NCI-H187 (cell line): ENCODE data around the gene HDAC9.
"Not testable (repeated sequence)": the region's sequence is repeated elsewhere in the genome, so short reads cannot be mapped to it uniquely, and the experiment has no call there.

Source experiments
- DNase-seq, 2 experiments: peaks; one replicate each; lab custom pipeline; 2025; lab: John Stamatoyannopoulos, UW

The HDAC9 gene

GRCh38 chr7:18727115-18727870 is 231.7 kb downstream of the HDAC9 start:
- no peak for DNase-seq

DNA sequence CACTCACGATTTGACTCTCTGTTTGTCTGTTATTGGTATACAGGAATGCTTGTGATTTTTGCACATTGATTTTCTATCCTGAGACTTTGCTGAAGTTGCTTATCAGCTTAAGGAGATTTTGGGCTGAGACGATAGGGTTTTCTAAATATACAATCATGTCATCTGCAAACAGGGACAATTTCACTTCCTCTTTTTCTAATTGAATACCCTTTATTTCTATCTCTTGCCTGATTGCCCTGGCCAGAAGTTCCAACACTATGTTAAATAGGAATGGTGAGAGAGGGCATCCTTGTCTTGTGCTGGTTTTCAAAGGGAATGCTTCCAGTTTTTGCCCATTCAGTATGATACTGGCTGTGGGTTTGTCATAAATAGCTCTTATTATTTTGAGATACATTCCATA is 240.5 kb downstream of the HDAC9 start:
- DNase-seq = not testable (repeated sequence)

GRCh38 chr7:18740579-18740988 is 245.0 kb downstream of the HDAC9 start:
- DNase-seq = no peak

DNA sequence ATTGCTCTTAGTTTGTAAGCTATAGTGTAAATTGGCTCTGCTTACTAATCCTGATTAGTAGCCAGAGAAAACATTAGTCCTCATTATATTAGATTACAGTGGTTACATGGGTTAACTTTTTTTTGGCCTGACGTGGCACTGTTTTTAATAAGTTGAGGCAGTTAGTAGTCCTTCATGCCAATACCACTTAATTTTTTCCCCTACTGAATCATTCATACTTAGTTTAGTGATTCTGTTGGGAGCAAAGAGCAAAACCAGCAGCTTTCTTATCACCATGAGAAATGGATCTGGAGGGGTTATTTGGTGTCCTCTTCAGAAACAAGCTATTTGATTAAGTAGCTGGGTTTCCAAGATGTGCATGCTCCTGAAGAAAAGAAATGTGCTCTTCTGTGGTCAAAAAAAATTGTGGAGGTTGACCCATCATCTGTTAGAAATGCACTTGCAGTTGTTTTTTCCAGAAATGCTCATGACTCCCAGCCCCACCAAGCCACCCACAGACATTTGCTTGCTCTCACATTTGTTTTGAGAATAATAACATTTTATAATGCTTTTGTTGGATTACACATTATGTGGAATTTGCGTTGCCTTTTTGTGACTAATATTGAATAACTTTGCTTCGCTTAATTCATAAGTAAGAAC is 258.5 kb downstream of the HDAC9 start:
- no peak for DNase-seq

DNA sequence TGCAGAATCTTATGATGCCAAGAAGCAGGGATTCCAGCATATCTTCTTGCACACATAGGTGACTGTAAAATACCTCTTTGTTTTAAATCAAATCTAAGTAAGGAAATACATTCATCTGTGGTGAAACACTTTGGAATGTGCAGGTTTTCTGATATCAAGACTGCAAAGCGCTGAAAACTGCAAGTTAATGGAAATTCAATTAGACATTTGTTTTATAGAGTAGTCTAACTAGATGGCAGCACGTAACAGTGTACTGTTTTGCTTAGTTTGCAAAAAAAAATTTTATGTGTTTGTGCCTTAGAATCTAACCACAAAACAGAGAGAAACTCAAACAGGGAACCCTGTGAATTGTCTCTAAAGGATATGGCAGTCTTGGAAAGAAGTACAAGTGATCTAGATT is 259.2 kb downstream of the HDAC9 start:
- DNase-seq = no peak

DNA sequence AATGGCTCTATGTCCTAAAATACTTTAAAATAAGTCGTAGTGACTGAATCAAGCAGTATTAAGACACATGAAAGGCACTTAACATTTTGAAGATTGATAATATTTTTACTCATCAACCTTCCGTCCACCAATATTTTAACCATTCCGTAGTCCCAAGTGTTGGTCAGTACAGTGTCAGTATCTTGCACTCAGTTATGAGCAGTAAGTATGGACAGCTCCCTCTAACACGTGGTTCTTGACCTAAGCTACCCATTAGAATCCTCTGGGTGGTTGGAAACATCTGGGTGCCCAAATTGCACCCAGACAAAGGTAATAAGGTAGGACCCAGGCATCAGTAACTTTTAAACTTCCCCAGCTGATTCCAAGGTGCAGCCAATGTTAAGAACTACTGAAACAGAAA is 260.2 kb downstream of the HDAC9 start:
- no peak for DNase-seq

DNA sequence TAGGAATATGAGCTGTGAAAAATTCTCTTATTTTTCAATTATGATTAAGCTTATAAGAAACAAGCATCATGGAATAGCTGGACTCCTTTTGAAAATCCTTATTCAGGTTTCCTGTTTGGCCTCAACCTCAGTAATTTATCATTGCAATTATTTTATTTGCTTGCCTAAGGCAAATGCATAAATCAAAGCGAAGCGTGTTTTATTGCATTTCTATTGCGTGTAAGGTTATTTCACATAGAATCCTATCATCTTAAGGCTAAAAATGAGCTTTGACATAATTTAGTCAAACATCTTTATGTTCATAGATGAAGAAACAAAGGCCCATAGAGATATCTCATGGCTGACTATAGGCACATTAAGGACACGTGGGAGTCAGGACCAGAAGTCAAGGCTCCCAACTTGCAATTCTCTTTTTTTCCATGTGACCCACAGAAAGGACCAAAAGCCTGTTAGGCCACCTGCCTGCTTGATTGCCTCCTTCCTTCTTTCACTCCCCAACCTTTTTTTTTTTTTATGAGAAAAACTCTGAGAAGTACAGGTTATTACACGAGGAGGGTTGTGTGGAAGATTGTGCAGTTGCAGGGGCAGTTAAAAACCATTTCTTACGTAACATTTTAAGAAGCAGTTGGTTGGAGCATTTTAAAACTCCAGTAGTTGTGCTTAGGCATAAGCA is 261.0 kb downstream of the HDAC9 start:
- no peak for DNase-seq

DNA sequence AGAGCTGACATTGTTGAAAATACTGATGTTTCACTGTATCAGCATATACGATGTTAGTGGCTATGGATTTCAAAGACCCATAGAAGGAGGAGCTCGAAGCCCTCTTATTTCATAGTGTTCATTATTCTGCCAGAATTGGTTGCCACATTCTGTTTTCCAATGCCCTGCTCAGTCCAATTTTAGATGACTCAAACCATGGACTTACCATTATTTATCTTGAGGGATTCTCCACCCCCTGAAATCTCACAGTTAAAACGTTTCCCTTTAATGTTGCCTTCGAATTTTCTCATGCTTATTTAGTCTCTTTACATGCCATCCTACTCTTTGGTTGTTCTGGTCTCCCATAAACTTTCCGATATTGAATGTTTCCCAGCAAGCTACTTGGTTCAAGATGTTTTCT is 264.5 kb downstream of the HDAC9 start:
- no peak for DNase-seq

- no peak for DNase-seq
These were observed 265.3 kb downstream of the HDAC9 start for GRCh38 chr7:18760631-18761445.

DNA sequence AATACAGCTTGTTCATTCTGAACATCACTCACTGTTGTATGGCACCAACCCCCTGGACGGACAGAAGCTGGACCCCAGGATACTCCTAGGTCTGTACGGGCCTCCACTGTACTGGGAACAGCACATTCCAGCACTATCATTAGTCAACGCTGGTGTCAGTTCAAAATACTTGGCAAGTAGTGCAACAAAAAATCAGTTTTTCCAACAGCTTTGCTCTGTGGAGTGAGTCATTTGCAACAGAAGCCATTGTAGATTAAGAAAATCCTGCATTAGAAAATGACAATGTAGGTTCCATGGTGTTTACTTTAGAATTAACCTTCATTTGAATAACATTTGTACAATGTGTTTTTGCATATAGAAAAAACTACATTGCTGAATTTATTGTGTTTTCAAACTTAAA is 266.6 kb downstream of the HDAC9 start:
- no peak for DNase-seq

DNA sequence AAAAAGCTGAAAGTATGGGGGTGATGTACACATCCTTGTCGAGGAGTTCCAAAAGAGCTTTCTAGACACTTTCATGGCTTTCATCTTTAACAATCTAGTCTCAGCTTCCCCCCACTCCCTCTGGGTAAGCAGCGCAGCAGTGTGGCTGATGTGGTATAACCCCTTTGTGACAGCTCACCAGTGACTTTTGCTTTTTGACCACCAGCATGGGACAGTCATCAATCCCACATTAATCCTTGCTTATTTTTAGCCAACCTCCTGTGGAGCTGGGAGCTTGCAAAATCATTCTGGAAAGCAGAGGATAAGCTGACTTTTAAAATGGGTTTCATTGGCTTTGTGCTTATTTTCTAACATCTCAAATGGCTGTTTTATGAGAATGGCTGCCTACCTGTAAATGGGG is 272.7 kb downstream of the HDAC9 start:
- DNase-seq = no peak

DNA sequence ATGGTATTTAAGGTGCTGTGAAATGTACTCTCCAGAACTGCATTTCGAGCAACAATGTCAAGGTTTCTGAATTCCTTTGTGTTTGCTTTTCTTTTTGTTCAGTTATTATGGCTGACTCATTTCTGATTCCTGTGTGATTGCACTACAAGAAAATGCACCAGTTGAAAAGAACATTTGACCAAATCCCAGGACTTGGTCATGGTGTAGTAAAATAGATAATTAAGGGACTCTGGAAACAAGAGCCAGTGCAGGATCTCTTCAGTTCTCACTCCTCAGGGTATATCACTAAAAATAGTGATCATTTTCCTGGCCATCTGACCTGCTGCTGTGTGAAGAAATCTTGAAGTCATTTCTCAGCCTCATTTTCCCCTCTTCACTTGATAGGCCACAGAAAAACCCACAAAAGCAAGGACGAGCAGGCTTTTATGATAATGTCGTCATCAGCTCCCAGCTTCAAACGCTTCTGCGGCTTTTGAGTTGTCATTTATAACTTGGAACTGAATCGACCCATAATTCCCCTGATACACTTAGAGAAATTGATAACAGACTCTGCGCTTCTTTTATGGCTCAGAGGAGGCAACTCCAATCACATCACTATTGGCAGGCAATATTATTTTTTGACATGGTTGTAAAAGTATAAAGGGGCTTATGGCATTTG is 274.7 kb downstream of the HDAC9 start:
- no peak for DNase-seq

DNA sequence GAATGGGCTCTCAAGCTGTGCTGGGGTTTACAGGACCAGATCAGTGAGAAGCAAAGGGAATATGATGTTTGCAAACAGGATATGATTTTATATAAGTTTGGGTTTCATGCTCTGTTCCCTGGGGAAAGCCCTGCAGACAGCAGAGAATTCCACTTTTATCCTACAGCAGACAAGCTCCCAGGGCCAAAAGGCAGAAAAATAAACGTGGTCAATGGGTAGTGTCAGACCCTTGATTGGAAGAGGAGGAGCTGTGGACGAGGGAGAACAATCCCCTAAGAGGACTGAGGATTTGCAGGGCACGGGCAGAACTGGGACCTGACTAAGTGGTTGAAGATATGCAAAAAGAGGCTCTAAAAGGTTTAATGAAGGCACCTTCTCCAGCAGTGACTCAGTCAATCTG is 275.3 kb downstream of the HDAC9 start:
- DNase-seq = no peak

DNA sequence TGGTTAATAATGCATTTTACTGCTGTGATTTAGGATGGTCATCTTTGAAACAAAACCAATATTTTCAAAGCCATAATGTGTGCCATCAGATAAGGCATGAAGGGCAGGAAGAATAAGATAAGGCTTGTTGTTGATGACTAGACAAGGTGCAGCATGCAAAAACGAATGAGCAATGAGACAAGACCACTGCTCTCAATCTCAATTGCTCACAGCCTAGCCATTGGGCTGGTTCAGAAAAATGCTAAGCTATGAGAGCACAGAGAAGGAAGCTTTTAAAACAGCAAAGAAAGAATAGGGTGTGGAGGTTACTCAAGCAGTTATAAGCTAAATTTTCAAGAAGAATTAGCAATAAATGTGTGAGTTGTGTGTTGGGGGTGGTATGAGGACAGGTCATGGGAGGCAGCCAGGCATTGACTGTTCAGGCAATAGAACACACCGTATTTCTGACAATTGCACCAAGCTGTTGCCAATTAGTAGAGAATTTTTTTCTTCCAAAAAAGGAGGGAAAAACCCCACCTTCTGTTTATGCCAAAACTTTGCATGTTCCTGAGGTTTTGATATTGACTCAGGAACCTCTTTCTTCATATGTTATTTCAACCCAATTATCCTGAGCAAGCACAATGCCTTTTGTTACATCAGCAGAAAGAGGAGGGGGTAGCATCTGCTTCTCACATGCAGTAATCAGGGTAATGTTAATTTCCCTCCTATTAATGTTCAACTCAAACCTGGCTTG is 276.5 kb downstream of the HDAC9 start:
- DNase-seq = no peak

GRCh38 chr7:18772567-18772965 is 277.0 kb downstream of the HDAC9 start:
- no peak for DNase-seq

DNA sequence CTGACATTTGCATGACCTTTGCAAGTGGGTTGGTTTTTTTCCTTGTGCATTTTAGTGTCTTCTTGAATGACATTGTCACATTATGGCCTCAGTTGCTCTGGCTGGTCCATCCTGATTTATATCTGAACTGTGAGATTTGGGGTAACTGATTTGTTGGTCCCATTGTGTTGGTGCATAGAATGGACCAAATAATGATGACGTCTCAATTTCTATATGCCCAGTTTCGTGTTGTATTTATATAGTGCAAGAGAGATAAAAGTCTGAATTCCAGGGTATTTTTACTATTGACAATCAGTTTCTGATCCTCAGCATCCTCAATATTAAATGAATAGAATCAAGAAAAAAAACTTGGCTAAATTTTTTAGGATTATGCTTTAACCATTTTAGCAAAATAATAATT is 281.8 kb downstream of the HDAC9 start:
- DNase-seq = no peak

GRCh38 chr7:18778594-18778993 is 283.0 kb downstream of the HDAC9 start:
- DNase-seq = no peak

GRCh38 chr7:18780266-18780665 is 284.7 kb downstream of the HDAC9 start:
- no peak for DNase-seq

- DNase-seq = no peak
These were observed 285.4 kb downstream of the HDAC9 start for GRCh38 chr7:18780938-18781337.

- DNase-seq = no peak
These were observed 290.7 kb downstream of the HDAC9 start for GRCh38 chr7:18786196-18786727.

- no peak for DNase-seq
These were observed 291.2 kb downstream of the HDAC9 start for GRCh38 chr7:18786796-18787195.
